Lower lobe of right lung (tissue), 2 donors: ENCODE measurements around the gene ZC3H11A. TPM values are rescaled to one million over a fixed set of nuclear protein-coding genes. Genes with fewer than 3 reads are reported as not detected.
A peak's percentile ranks its signal among the peaks of the same experiment; 100 is the strongest.

ENCODE experiments used
- ATAC-seq, 2 donors: fragments of 200-7000 bp; cut with Tn5 transposase; one replicate each; pipeline ENCODE4 v1.9.1; 2020 to 2022; ENCODE audit warnings: mild to moderate bottlenecking in 2 of 2, moderate library complexity in 2 of 2
- DNase-seq: peaks from one replicate; pipeline ENCODE4 v3.0.0-alpha.2; 2020
- H3K27ac ChIP-seq: fragments of 200-600 bp; one replicate; pipeline ENCODE4 v1.8.0; 2022
- H3K27me3 ChIP-seq: fragments of 200-600 bp; one replicate; pipeline ENCODE4 v1.8.0; 2022; ENCODE audit warnings: low read depth
- H3K36me3 ChIP-seq: fragments of 200-600 bp; one replicate; pipeline ENCODE4 v1.8.0; 2022; ENCODE audit warnings: mild to moderate bottlenecking
- H3K4me1 ChIP-seq: fragments of 200-600 bp; one replicate; pipeline ENCODE4 v1.8.0; 2022
- H3K4me3 ChIP-seq: fragments of 200-600 bp; one replicate; pipeline ENCODE4 v1.8.0; 2022; ENCODE audit warnings: mild to moderate bottlenecking
- H3K9me3 ChIP-seq: fragments of 200-600 bp; one replicate; pipeline ENCODE4 v1.8.0; 2022
- intact Hi-C: fragments of 100-400 bp; cut with DNase I; formaldehyde crosslinking; loops from one replicate; pipeline ENCODE4 v1.11.0; 2022
- total RNA-seq: library from RNA; stranded (reverse); fragmentation: NEBNext Ultra II Directional; extraction: Animal tissue kit (Norgen Biotek cat#: 25700); gene quantifications from one replicate; pipeline ENCODE4 v1.2.1, GENCODE V29; 2021
- TF ChIP-seq, protein P1 (sequence below): fragments of 200-600 bp; IDR thresholded peaks from one replicate; pipeline ENCODE4 v1.8.0; 2022; ENCODE audit warnings: antibody characterized with exemption, mild to moderate bottlenecking
- donor health status: DM: no; HTN: yes; CAD: no; lungs with severe emphysema.

The ZC3H11A gene
- total RNA-seq, 1 donor from 2014 or later, result 74.0 TPM

DNA sequence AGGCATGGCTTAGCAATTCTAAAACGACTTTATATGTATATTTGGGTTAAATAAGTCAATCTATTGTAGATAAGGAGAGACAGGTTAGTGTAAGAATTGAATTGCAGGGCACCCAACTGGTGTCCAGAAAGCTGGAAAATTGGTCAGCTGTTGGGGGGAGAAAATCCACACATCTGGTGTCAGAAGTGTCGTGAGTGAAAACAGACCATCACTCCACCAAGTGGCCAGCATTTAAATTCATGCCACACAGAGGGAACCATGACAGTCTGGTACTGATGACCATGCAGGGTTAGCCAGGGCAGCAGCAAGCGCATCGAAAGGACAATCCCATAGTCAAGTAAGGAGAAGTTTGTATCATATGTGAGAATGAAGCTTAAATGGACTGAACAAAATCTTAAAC lies 18.8 kb upstream of the ZC3H11A start:
- H3K27ac ChIP-seq, result no peak overlapping the region
- no peaks in the 10 kb centered on the region for H3K4me1 ChIP-seq
- H3K9me3 ChIP-seq, result no peaks in the 10 kb centered on the region
- peak in 1 of 2 donors; percentile 44 for ATAC-seq
- intact Hi-C loops, result no loop called here
- H3K36me3 ChIP-seq, result no peaks in the 10 kb centered on the region
- H3K27me3 ChIP-seq, result no peaks in the 10 kb centered on the region
- TF ChIP-seq, protein P1, sequence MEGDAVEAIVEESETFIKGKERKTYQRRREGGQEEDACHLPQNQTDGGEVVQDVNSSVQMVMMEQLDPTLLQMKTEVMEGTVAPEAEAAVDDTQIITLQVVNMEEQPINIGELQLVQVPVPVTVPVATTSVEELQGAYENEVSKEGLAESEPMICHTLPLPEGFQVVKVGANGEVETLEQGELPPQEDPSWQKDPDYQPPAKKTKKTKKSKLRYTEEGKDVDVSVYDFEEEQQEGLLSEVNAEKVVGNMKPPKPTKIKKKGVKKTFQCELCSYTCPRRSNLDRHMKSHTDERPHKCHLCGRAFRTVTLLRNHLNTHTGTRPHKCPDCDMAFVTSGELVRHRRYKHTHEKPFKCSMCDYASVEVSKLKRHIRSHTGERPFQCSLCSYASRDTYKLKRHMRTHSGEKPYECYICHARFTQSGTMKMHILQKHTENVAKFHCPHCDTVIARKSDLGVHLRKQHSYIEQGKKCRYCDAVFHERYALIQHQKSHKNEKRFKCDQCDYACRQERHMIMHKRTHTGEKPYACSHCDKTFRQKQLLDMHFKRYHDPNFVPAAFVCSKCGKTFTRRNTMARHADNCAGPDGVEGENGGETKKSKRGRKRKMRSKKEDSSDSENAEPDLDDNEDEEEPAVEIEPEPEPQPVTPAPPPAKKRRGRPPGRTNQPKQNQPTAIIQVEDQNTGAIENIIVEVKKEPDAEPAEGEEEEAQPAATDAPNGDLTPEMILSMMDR, result no peak
- H3K4me3 ChIP-seq, result no peak overlapping the region
- DNase-seq, result no peak

DNA sequence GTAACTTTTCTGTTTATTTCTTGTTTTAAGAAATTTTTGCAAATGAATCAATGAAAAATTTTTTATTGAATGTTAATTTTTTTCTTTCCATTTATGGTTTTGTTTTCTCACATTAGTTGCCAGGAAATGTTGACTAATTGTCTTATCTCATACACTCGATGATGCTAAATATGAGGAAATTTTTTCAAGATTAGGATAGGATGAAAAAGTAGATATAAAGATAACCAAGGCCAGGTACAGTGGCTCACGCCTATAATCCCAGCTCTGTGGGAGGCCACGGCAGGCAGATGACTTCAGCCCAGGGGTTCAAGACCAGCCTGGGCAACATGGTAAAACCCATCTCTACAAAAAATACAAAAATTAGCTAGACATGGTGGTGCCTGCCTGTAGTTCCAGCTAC lies 17.8 kb upstream of the ZC3H11A start:
- Histone ChIP-seq H3K4me1 (no peaks in the 10 kb centered on the region), H3K27me3 (no peaks in the 10 kb centered on the region), H3K4me3 (no peak overlapping the region), H3K9me3 (no peaks in the 10 kb centered on the region), H3K36me3 (no peaks in the 10 kb centered on the region), H3K27ac (no peak overlapping the region)
- intact Hi-C loops, result no loop called here
- TF ChIP-seq, protein P1, result no peak
- ATAC-seq (no peak), DNase-seq (no peak)

DNA sequence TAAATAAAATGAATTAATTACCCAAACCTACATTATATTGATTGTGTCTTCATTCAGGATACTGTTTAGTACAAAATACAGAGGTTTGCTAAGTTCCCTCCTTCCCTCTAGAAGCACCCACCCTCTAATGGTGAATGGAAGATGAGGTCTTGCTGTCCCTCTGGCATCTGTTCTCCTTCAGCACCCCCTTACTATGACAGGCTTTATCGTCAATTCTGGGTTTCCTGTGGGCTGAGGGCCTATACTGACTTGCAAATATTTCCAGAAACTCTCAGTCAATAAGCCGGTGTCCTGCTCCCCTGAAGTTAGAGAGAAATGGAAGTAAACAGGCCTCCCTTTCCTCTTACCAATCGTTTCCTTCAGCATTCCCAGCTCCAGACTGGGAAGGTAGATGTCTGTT lies 17.3 kb upstream of the ZC3H11A start:
- intact Hi-C loops, result no loop called here
- no peak for ATAC-seq
- no peak overlapping the region for H3K4me3 ChIP-seq
- no peak for DNase-seq
- no peaks in the 10 kb centered on the region for H3K36me3 ChIP-seq
- H3K4me1 ChIP-seq, result no peaks in the 10 kb centered on the region
- H3K9me3 ChIP-seq, result no peaks in the 10 kb centered on the region
- no peak overlapping the region for H3K27ac ChIP-seq
- TF ChIP-seq, protein P1, result no peak
- no peaks in the 10 kb centered on the region for H3K27me3 ChIP-seq

GRCh38 chr1:203778789-203779188 lies 16.6 kb upstream of the ZC3H11A start:
- TF ChIP-seq, protein P1, result no peak
- DNase-seq (no peak), ATAC-seq (no peak)
- Histone ChIP-seq H3K4me1 (no peaks in the 10 kb centered on the region), H3K27me3 (no peaks in the 10 kb centered on the region), H3K9me3 (no peaks in the 10 kb centered on the region), H3K27ac (no peak overlapping the region), H3K36me3 (no peaks in the 10 kb centered on the region), H3K4me3 (no peak overlapping the region)
- intact Hi-C loops, result no loop called here

- no peak overlapping the region for H3K27ac ChIP-seq
- intact Hi-C loops, result no loop called here
- no peaks in the 10 kb centered on the region for H3K4me1 ChIP-seq
- no peaks in the 10 kb centered on the region for H3K27me3 ChIP-seq
- H3K4me3 ChIP-seq, result no peak overlapping the region
- TF ChIP-seq, protein P1, result no peak
- H3K9me3 ChIP-seq, result no peaks in the 10 kb centered on the region
- H3K36me3 ChIP-seq, result no peaks in the 10 kb centered on the region
- DNase-seq (no peak), ATAC-seq (no peak)
Observed at GRCh38 chr1:203781962-203782361, 13.5 kb upstream of the ZC3H11A start.

DNA sequence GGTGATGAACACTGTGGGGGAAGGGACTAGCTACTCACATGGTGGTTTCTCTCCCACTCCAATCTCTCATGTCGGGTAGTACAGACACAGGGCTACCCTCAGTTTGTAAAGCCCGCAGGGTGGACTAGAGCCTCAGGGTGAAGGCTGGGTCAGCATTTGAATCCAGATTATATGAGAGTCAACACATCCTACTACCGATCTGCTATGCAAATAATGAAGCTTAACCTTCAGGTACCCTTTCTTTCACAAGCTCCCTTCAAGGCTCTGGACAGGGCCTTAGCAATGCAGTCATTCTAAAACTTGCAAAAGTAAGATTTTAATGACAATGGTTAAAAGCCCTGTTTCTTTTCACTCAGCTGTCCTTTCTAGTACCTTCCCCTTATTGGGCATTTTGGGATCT lies 5.5 kb upstream of the ZC3H11A start:
- ATAC-seq (no peak), DNase-seq (no peak)
- Histone ChIP-seq H3K4me3 (no peak overlapping the region), H3K9me3 (no peaks in the 10 kb centered on the region), H3K27me3 (no peaks in the 10 kb centered on the region), H3K27ac (no peak overlapping the region), H3K36me3 (no peaks in the 10 kb centered on the region), H3K4me1 (no peaks in the 10 kb centered on the region)
- TF ChIP-seq, protein P1, result no peak
- intact Hi-C loops, result no loop called here
